HepG2 (cell line): ENCODE results near the gene PTS. TPM values are rescaled to one million over a fixed set of nuclear protein-coding genes. Genes with fewer than 3 reads are reported as not detected.

Experiments used
- ATAC-seq: fragments of 200-7000 bp; cut with Tn5 transposase; 3 replicates; pipeline ENCODE4 v1.9.1; 2020; ENCODE audit warnings: mild to moderate bottlenecking, moderate library complexity
- BruUV-seq: library from RNA; stranded (reverse); fragments of 400-500 nt; replicated peaks from 2 replicates; lab custom pipeline; 2021; lab: Mats Ljungman, UMichigan
- CTCF ChIA-PET: fragments of 300-600 bp; formaldehyde crosslinking; extraction: SDS; loops from one replicate; lab custom pipeline; 2021; ENCODE audit warnings: low total read pairs, inconsistent platforms, low intra/inter-chr PET ratio; lab: Yijun Ruan, JAX
- POLR2A ChIA-PET: fragments of 350-600 bp; sonication (Branson Sonifier 250); formaldehyde crosslinking; loops from one replicate; lab custom pipeline; 2020; ENCODE audit warnings: antibody characterized with exemption, inconsistent platforms; lab: Yijun Ruan, JAX
- DNase-seq: peaks from one replicate; pipeline ENCODE4 v3.0.0-alpha.2; 2015; ENCODE audit warnings: low spot score
- FAIRE-seq: peaks from 3 replicates; lab custom pipeline; 2011; peaks lifted over from hg19 to GRCh38; lab: Jason Lieb, UNC
- H2AFZ ChIP-seq: one replicate; pipeline ENCODE4 v1.6.1; 2011; ENCODE audit warnings: low read length, inconsistent platforms
- H3K27ac ChIP-seq: fragments of 300-600 bp; 3 replicates; pipeline ENCODE4 v1.8.0; 2011; ENCODE audit warnings: mixed run types, mild to moderate bottlenecking, mixed read lengths, low read length, inconsistent platforms; ENCODE audit not compliant: insufficient read depth; ENCODE audit errors: extremely low read length
- H3K27me3 ChIP-seq, 2 experiments: fragments of 200-600 bp in 1 of 2; 2 replicates in 1 of 2; 3 replicates in 1 of 2; pipeline versions ENCODE4 v1.6.0 to v1.8.0; 2011; ENCODE audit warnings: low read length in 2 of 2, mild to moderate bottlenecking in 2 of 2, moderate library complexity in 2 of 2, inconsistent platforms in 1 of 2; ENCODE audit not compliant: insufficient read depth in 2 of 2, control insufficient read depth in 1 of 2
- H3K36me3 ChIP-seq, 2 experiments: fragments of 200-600 bp in 1 of 2; replicated peaks in 1 of 2; 2 replicates in 1 of 2; 3 replicates in 1 of 2; pipeline versions ENCODE4 v1.5.1 to v1.8.0; 2011; ENCODE audit warnings: low read length in 2 of 2, inconsistent platforms in 1 of 2; ENCODE audit not compliant: insufficient read depth in 2 of 2, control insufficient read depth in 1 of 2
- H3K4me1 ChIP-seq: 2 replicates; pipeline ENCODE4 v1.5.1; 2012; ENCODE audit warnings: low read length, inconsistent platforms; ENCODE audit not compliant: insufficient read depth
- H3K4me2 ChIP-seq: 2 replicates; pipeline ENCODE4 v1.6.0; 2011; ENCODE audit warnings: low read depth, low read length, inconsistent platforms
- H3K4me3 ChIP-seq, 3 experiments: fragments of 200-600 bp in 1 of 3; sonication (generic), shearing (Covaris generic) in 1 of 3; replicated peaks in 1 of 3; 2 replicates each; pipeline ENCODE4 v1.5.1; 2011 to 2016; ENCODE audit warnings: low read length in 3 of 3, inconsistent platforms in 2 of 3, low read depth in 2 of 3, mild to moderate bottlenecking in 2 of 3, control low read depth in 1 of 3, mixed read lengths in 1 of 3; ENCODE audit not compliant: insufficient read depth in 1 of 3
- H3K79me2 ChIP-seq: one replicate; pipeline ENCODE4 v1.6.1; 2011; ENCODE audit warnings: low read length, inconsistent platforms; ENCODE audit not compliant: insufficient read depth
- H3K9ac ChIP-seq: 2 replicates; pipeline ENCODE4 v1.6.0; 2011; ENCODE audit warnings: mild to moderate bottlenecking, low read depth, low read length, inconsistent platforms; ENCODE audit not compliant: insufficient read depth
- H3K9me3 ChIP-seq: 2 replicates; pipeline ENCODE4 v1.5.1; 2012; ENCODE audit warnings: mild to moderate bottlenecking, low read length
- H4K20me1 ChIP-seq: 2 replicates; pipeline ENCODE4 v1.6.0; 2011; ENCODE audit warnings: inconsistent platforms, mild to moderate bottlenecking, low read length, moderate library complexity; ENCODE audit not compliant: insufficient read depth
- ASH2L ChIP-seq: fragments of 300-600, 200-600 bp; sonication (generic); IDR thresholded peaks from 2 replicates; pipeline ENCODE4 v1.7.0; 2017; ENCODE audit warnings: low read depth, mild to moderate bottlenecking, moderate library complexity, mixed read lengths, low read length; ENCODE audit not compliant: insufficient read length
- BRCA1 ChIP-seq: sonication (generic); formaldehyde crosslinking; IDR thresholded peaks from 2 replicates; pipeline ENCODE4 v1.4.0; 2020; ENCODE audit warnings: missing genetic modification reagents
- CEBPZ ChIP-seq: IDR thresholded peaks from 2 replicates; pipeline ENCODE4 v1.6.1; 2012; ENCODE audit warnings: low read length, improper control_type of control experiment
- FIP1L1 ChIP-seq: fragments of 200-400 bp; formaldehyde crosslinking; IDR thresholded peaks from 2 replicates; pipeline ENCODE4 v1.6.1; 2018; ENCODE audit warnings: low read depth, mild to moderate bottlenecking, low read length, moderate library complexity, borderline replicate concordance; ENCODE audit not compliant: insufficient read depth
- TBL1XR1 ChIP-seq: fragments of 150-350 bp; IDR thresholded peaks from 2 replicates; pipeline ENCODE4 v1.6.1; 2014; ENCODE audit warnings: borderline replicate concordance, low read length; ENCODE audit not compliant: partially characterized antibody
- ZBTB49 ChIP-seq: sonication (generic); formaldehyde crosslinking; IDR thresholded peaks from 2 replicates; pipeline ENCODE4 v1.4.0; 2020; ENCODE audit warnings: missing genetic modification reagents, borderline replicate concordance
- ZFP36 ChIP-seq: fragments of 150-350 bp; IDR thresholded peaks from 2 replicates; pipeline ENCODE4 v1.6.1; 2018; ENCODE audit warnings: borderline replicate concordance, low read length, low read depth; ENCODE audit not compliant: partially characterized antibody
- ZNF782 ChIP-seq: sonication (generic); formaldehyde crosslinking; IDR thresholded peaks from 2 replicates; pipeline ENCODE4 v1.4.0; 2020; ENCODE audit warnings: missing genetic modification reagents, mild to moderate bottlenecking, borderline replicate concordance
- WGBS: methylation state at CpG from one replicate; pipeline ENCODE4 v1.1.6; 2017; ENCODE audit warnings: low lambda C conversion rate; 5-methylcytosine and 5-hydroxymethylcytosine counted together
- in situ Hi-C: cut with HindIII; loops from 2 replicates; pipeline ENCODE4 v1.10.0; 2017; ENCODE audit warnings: low pct_unique_long_range_greater_than_20kb; ENCODE audit not compliant: extremely low pct_ligation_motif_present
- intact Hi-C: fragments of 100-400 bp; cut with micrococcal nuclease; formaldehyde crosslinking; loops from one replicate; pipeline ENCODE4 v1.10.0; 2022; ENCODE audit not compliant: unreplicated experiment
- polyA plus RNA-seq, 8 experiments: library from polyadenylated mRNA; depleted of rRNA in 3 of 8; stranded (reverse) in 7 of 8; unstranded in 1 of 8; fragments of >200 nt; fragmentation: Illumina TruSeq in 4 of 8; extraction: Trizol in 4 of 8; gene quantifications; 2 replicates each; pipeline versions ENCODE4 v1.2.1 to v1.2.3, GENCODE V29; 2011 to 2016; ENCODE audit warnings: low read depth in 4 of 8, missing spikeins in 1 of 8, mixed read lengths in 1 of 8; ENCODE audit not compliant: insufficient read depth in 1 of 8
- total RNA-seq, 5 experiments: library from RNA; depleted of rRNA; stranded (reverse); fragments of >200 nt; fragmentation: Illumina TruSeq; extraction: Trizol; gene quantifications; 2 replicates each; pipeline ENCODE4 v1.2.3, GENCODE V29; 2016; ENCODE audit warnings: low read depth in 1 of 5

Gene PTS
- total and polyA plus RNA-seq, 2 of the 13 experiments (the other 11 are each of a cell fraction or from before 2014, with no cell fraction given): 33.6 to 49.3 TPM

- Histone ChIP-seq H3K9ac (no peak overlapping the region), H3K36me3 (no peaks in the 10 kb centered on the region), H3K4me1 (no peaks in the 10 kb centered on the region), H4K20me1 (no peaks in the 10 kb centered on the region), H3K4me2 (no peak overlapping the region), H3K27me3 (peaks cover 0 to 3% of the 10 kb centered on the region in 2 experiments; a peak in 2 of 5 replicates), H3K79me2 (no peaks in the 10 kb centered on the region), H2AFZ (no peak overlapping the region), H3K27ac (no peak overlapping the region), H3K4me3 (no peak overlapping the region), H3K9me3 (no peaks in the 10 kb centered on the region)
- no TSS peak for BruUV-seq
- DNase-seq (no peak), ATAC-seq (no peak), FAIRE-seq (no peak)
- ChIA-PET POLR2A (no interaction called here), CTCF (no interaction called here)
- no peak for TF ChIP-seq CEBPZ
- TF ChIP-seq FIP1L1: no peak
- no peak for TF ChIP-seq ZNF782 (CRISPR knock-in tag)
- no peak for TF ChIP-seq BRCA1 (CRISPR knock-in tag)
- TF ChIP-seq ZBTB49: no peak
- TF ChIP-seq ASH2L: no peak
- no peak for TF ChIP-seq TBL1XR1
- TF ChIP-seq ZFP36: no peak
- in situ Hi-C loops (no loop called here), intact Hi-C loops (no loop called here)
- 5% methylated on average over 2 of the region's 2 CpGs for WGBS
Measured at GRCh38 chr11:112195951-112196351, 30.3 kb upstream of the PTS start.
